GM21576 (cell line): ENCODE measurements around the gene PSMG4.

Experiments used
- ATAC-seq: cut with Tn5 transposase; IDR thresholded peaks from one replicate; pipeline ENCODE4 v1.9.1; 2021; ENCODE audit warnings: mild to moderate bottlenecking, moderate library complexity; ENCODE audit not compliant: unreplicated experiment

PSMG4 gene

DNA sequence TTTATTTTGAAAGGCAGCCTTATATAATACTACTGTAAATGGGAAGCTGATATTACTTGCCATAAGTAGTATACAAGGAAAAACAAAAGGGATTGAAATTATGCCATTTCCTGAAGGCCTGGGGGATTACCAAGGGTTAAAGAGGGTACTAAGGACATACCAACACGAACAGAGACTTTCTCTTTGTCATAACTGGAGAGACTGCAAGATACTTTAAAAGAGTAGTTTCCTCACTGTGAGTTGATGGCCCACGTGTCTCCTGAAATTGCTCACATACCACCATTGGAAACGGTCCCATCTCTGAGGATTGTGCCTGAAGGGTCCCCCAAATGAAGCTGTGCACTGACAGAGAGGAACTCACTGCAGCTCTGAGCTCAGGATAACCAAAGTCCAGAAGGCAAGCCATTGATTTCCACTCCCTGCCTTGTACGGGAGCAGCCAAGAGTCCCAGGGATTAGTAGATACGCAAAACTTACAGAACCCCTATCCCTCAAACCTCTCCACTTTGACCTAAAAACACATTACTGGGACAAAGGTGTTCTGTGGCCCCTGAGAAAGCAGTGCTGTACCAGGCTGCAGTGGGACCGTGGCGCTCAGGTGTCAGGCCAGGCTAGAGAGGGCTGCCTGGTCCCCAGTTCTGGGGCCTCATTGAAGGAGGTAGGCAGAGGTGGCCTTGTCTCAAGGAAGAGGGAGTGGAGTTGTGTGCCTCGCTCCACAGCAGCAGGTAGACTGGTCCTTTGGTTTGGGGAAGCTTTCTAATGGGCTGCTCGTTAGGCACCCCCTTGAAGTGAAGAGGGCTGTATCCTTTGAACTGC, 15.2 kb downstream of the PSMG4 start:
- no peak for ATAC-seq

DNA sequence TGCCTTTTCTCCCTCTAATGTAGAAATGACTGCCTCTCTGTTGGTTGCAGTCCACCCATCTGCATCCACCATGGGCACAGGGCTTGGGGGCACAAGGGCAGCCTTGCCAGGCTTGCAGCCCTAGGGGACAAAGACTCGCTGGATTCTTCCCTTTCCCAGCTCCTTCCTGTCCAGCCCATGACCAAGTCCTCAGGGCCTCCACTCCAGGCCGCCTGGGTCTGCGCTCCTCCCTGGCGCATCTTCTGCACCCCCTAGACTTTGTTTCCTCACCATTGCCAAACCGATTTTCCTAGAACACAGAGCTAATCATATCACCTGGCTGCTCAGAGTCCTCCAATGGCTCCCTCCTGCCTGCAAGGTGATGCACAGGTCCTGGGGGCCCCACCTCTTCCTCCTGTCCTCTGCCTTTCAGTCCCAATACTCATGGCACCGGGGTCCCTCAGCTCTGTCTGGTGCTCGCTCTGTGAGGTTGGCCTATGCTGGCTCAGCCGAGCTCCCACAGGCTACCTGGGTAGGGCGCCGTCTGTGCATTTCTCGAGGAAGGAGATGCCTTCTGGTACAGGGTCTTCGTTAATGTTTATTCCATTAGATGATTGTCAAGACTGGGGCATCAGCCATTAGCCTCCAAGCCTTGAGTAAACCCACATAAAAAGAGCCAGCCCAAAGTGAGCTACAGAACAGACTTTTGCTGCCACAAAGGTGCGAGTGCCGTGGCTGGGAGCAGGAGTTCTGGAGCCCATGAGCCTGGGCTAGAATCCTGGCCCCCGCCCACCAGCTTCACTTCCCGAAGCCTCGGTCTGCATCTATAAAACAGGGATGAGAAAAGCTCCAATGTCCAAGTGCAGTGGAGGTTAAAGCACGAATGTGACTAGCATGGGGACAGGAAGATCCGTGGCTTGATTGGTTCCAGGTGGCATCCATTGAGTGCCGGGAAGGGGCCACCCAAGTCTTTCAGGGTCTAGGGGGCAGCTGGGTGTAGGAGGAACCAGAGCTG, 17.7 kb downstream of the PSMG4 start:
- ATAC-seq = no peak

DNA sequence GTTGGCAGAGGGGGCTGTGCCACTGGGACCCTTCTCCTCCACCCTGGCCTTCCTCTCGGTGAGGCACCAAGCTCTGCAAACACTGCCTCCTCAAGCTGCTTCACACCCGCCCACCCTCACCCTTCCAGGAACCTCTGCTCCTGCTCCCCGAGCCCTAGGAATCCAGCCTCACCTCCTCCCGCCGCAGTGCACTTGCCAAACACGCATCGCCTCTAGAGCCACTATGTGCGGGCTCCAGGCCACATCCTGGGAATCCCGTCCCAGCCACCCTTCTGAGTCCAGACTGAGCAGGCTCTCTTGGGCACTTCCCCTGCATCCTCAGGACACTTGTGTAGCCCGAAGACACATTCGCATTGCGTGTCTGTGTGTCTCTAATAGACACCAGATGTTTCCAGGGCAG, 18.5 kb downstream of the PSMG4 start:
- ATAC-seq = no peak

DNA sequence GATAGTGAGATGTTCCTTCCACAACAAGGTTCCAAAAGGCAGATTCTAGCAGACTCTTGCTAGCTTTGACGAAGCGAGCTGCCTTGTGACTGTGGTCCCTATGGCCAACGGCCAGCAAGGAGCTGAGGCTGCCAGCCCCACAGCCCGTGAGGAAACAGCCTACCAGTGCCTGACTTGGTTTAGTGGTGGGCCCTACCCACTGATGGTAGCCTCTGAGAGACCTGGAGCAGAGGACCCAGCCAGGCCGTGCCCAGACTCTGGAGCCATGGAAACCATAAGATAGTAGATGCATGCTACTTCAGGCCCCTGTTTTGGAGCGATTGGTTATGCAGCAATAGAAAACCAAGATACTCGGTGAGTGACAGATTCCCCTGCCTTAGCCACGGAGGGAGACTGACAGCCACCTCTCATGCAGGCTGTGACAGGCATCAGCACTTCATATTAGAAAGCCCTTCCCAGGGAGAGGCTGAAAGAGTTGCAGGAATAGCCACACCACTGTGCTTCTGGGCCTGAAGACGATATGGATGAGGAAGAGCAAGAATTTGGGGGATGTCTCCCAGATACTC, 19.2 kb downstream of the PSMG4 start:
- no peak for ATAC-seq

DNA sequence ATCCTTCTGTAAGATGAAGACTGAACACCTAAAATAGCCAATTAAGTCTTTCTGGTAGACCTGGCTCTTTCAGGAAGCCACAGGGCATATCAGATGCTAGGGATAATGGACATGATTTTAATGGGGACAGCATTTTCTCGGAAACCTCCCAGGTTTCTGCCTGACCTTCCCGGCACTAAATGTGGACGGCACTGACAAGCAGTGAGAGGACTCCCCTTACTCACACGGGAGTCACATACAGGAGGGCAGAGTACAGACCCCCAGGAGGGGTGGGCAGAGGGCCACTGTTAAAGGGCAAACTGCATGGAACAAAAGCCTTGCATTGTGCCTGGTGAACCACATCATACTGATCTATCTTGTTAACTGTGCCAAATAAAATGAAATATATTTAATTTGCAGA, 19.9 kb downstream of the PSMG4 start:
- ATAC-seq = no peak

DNA sequence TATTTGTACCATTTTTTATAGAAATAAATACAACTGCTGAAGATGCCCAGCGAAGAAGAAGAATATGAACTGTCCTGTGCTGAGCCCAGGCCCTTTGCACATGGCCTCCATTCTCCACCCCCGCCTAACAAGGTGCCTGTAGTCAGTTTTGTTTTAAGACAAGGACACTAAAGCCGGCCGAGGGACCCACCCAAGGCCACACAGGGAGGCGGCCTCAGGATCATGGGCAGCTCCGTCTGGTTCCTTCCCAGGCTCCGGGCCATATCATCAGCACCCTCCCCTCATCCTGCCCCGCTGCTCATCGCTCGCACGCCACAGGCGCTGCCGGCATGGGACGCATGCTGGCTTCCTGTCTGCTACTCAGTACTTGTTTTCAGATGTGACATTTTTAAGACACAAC, 21.3 kb downstream of the PSMG4 start:
- no peak for ATAC-seq

DNA sequence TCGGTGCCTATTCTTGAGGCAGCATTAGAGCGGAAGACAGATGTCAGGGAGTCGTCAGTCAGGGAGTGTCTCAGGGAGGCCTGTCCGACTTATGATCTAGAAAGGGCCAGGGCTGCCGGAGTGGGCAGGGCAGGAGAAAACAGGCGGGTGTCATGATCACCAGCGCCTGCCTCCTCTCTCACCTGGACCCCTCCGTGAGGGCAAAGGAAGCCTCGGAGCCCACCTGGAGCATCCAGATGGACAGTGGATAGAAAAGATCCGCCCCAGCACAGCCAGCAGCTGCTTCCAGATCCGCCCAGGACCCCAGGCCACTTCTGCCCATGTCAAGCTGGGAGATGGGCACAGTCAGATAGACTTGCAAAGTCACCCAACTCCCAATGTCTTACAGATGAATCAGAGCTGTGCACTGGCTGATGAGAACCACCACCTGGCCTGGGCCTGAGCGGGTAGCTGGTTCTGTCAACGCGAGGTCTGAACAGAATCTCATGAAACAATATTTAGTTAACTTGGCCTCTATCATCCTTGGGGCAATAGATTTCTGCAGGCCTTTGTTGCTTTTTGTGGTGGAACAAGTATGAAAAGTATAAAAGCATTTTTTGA, 22.2 kb downstream of the PSMG4 start:
- ATAC-seq = no peak

DNA sequence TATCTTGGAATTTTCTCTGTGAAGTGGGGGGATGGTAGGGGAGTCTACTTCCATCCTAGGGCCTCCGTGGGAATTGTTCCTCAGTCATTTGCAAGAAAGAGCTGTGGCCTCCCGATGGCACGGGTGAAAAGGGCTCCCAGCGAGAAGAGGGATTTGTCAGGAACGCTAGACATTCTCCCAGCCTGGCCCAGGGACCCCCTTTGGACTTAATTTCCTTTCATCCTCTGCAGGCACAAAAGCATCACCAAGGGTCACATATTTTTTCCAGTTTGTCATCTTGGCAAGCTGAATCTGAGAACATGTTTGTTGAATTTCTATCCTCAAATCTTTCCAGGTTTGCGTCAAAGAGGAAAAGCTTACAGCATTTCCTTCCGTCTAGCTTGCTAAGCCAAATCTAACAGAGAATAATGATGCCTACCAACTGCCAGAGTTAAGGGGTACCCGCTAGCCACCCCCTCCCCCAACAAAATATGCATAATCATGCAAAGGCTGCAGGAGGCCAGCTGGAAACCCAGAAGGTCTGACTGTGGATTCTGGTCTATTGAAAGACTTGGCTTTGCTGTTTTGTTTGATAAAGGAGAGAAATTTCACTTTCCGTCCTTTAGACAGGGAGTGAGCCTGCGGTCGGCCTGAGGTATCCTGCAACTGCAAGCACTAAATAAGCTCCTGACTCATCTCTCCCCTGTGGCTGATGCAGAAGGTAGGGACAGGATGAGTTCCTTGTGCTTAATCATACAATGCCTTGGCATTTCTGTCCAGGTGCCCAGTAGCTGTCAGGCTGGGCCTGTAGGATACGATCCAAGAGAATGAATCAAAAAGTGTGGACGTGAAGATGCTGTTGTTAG, 23.1 kb downstream of the PSMG4 start:
- ATAC-seq = no peak

DNA sequence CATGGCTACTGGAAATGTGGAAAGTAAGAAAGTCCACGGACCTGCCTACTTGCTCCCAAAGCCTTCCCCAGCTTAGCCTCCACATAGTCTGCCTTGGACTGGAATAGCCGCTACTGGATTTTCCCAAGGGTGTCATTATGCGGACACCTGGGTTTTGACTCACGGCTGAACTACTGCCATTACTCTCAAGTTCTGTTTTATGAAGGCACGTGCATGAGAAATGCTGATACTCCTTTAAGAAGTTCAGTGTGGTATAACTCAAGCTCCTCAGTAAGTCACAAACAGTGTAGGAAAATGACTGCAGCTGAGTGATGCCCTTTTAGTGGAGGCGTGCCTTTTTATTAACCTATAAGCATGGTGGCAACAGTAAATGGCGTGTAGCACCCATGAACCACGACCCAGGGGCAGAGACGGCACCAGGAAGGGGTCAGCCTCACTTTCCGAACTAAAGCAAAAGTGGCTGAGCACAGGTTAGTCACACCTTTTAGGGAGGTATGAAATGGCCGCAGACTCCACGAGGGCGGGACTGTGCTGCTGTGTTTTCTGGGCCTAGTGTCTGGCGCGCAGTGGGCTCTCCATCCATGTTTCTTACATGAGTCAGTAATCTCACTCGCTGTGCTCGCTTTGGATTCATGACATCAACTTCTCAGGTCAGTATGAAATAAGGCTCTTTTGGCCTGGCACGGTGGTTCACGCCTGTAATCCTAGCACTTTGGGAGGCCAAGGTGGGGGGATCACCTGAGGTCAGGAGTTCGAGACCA, 23.9 kb downstream of the PSMG4 start:
- no peak for ATAC-seq

DNA sequence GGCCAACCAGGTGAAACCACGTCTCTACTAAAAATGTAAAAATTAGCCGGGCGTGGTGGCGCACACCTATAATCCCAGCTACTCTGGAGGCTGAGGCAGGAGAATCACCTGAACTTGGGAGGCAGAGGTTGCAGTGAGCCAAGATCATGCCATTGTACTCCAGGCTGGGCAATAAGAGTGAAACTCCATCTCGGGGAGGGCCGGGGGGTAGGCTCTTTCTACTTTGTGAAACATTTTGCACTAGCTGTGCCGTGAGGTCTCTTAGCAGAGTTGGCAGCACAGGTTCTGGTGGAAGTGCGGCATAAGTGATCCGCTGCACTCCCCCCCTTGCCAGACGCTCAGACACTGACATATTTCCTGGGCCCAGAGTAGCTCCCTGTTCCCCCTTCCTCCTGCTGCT, 24.5 kb downstream of the PSMG4 start:
- no peak for ATAC-seq

DNA sequence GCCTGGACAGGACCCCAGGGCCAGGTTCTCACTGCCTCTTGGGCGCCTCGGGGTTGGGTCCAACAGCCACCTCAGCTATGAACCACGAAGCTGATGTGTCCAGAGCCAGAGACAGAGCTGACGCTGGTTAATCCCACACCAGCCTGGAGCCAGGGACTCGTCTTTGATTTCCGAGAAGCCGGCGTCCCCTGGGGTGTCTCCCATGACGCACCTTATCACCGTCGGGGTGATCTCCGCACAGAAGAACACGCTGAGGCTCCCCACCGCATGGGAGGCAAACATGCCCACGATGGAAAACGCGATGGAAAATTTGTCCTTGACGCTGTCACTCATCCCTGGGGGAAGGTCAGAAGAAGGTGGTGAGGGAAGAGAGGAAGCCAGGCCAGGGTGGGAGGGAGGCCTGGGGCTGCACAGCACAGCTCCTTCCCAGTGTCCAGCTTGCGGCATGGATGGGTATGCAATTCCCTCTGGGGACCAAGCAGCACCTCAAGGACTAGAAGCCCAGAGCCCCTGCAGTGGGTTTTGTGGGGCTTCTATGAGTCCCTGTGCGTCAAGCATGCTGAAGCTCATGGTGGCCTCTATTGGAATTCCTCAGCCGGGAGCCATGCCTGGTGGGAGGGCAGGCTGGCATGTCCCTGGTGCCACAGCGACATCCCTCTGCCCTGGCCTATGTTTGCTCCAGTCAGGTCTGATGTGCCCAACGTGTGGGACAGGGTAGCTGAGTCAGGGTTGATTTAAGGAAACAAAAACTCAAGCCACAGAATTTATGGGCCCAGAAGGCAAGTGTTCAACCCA, 25.1 kb downstream of the PSMG4 start:
- ATAC-seq = no peak

DNA sequence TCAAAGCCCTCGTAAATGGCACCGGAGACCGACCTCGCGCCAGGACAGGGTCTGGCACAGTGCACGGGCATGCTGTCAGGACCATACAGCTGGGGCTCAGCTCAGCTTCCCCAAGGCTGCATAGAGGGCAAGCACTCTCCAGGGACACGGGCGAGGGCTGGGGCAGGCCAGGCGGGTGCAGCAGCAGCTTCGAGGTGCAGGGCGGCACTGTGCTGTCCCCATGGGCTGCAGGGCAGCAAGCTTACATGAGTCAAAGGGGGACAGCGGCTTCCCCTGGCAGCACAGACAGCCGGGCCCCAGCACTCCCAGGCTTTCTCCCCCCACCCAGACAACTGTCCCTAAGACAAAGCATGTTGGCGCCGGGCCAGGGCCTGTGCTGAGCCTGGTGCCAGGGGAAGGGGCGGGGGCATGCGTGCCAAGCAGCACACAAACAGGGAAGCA, 25.7 kb downstream of the PSMG4 start:
- no peak for ATAC-seq

DNA sequence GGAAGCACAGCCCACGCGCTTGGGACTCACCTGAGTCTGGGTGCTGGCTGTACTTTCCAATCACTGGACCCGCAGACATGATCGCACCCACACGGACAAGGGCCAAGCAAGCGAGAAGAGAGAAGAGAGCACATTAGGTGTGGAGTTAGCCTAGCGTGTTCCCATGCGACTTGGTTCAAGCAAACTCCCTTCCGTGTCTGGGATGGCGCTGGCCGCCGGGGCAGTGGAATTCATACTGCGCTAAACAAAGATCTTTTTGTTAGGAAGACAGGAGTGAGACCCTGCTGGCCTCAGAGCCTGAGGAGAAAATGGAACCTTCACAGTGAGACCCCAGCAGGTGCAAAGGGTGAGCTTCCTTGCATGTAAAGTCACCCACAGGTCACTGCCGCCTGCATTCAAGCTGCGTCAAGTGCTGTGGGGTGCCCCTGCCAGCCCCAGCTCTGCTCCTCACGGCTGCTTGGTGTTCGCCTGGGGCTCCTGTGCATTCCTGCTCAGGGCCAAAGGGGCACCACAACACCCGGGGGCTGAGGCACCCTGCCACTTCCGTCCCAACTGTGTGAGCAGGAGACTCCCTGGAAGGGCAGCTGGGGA, 26.4 kb downstream of the PSMG4 start:
- no peak for ATAC-seq

DNA sequence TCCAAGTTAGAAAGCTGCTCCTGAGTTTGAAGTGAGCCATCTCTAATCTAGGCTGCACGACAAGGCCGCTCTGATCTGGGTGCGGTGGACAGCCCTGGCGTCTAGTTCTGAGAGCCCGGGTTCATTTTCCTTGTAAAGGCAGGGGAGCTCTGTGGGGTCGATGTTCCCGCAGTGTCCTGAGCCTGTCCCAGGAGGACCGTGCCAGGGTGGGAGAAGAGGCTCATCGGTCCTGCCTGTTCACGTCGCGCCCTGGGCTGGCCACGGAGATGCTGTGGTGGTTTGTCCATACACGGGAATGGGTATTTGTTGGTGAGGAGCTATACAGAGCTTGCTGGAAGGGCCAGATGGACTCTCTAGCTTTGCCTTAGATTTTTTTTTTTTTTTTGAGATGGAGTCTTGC, 27.0 kb downstream of the PSMG4 start:
- ATAC-seq = no peak

DNA sequence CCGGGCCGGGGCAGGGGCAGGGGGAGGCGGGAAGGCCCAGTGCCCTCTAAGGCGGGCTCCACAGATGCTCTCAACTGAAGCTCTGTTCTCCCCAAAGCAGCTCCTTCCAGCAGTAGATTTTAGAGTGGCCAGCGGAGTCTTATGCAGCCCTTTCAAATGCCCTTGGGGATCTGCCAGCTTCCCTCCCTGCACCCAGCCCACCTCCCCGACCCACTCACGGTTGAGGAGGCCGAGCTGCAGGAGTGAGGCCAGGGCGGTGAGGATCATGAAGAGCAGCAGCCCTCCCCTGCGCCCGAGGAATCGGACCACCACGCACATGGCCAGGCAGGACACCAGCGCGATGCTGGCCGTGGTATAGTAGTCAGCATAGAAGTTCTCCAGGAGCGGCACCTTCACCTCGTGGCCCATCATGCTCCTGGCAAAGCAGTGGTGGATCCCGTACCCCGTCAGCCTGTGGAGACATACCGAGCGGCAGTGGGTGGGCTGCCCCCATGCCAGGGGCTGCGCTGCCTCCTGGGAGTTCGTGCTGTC, 28.0 kb downstream of the PSMG4 start:
- ATAC-seq = no peak

DNA sequence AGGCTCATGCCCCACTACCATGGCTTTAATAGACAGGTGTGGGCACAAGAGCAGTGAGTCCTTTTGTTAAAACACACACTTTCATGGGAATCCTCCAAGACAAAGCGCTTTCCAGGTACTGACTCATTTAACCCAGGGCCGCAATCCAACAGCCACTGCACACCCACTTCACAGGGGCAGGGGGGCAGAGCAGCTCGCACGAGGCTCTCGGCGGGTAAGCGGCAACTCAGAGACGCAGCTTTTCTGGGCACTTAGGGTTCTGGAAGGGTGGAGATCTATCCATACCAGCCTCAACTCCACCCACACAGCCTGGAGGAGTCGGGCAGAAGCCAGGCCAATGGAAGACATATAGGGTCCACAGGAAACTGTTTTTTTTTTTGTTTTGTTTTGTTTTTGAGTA, 28.6 kb downstream of the PSMG4 start:
- ATAC-seq = no peak

DNA sequence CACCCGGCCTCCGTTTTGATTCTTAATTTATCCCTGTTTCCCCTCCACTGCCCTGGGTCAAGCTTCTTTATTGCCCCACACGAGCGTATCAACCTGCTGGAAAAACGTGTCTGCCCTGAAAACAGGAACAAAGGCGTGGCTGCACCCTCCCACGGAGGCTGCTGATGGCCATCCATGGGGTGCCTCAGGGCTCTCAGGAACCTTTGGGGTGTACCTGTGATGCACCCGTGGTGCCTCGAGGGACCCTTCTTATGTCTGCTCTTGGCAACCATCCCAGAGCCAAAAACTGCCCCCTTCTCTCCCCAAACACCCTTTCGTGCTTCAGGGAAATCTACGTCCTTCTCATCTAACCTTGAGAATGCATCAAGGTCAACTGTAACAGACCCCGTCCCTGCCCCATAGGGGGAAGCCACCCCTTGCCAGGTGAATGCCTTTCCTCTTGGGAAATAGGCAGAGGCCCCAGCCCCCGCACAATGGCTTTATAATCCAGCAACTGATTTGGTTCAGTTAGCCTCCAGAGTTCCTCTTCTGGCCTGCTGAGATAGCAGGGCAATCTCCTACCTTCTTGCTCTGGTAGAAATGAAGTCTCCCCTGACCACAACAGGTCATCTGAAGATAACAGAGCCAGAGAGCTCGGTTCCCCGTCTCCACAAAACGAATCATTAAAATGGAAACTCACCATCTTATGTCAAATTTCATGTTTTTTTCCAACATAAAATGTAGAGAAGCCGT, 29.4 kb downstream of the PSMG4 start:
- no peak for ATAC-seq
